ENCODE measurements around the gene UST. TPM values are rescaled to one million over a fixed set of nuclear protein-coding genes. Genes with fewer than 3 reads are reported as not detected.

UST gene
- total and polyA plus RNA-seq, 9 of the 15 experiments (the other 6 are each of a cell fraction or from before 2014, with no cell fraction given), result 0.04 to 0.10 TPM; not detected in 7

GRCh38 chr6:148944608-148945007 lies 197.8 kb downstream of the UST start (continued):
- TF ChIP-seq ATF3 (IDR thresholded peaks at IDR 0.05), result no peak
- no peak for TF ChIP-seq ATF3 (CRISPR knock-in tag; conservative IDR thresholded peaks at IDR 0.05)
- no peak for TF ChIP-seq ELK1 (CRISPR knock-in tag; IDR thresholded peaks at IDR 0.05)
- no peak for TF ChIP-seq TCF3 (CRISPR knock-in tag; IDR thresholded peaks at IDR 0.05)
- TF ChIP-seq RBM39 (optimal IDR thresholded peaks at IDR 0.05; ENCODE audit: low read depth, low read length), result no peak
- no peak for TF ChIP-seq ZSCAN29 (IDR thresholded peaks at IDR 0.05)

- FAIRE-seq, result no peak
- Histone ChIP-seq H3K27ac (ENCODE audit: extremely low read depth, low read depth, low read length) (no peak overlapping the region), H3K4me1 (replicated peaks in 1 of 2; ENCODE audit: control insufficient read depth in 2 of 2, insufficient read depth in 2 of 2, low read length in 2 of 2) (no peaks in the 10 kb centered on the region), H3K79me2 (ENCODE audit: control insufficient read depth, insufficient read depth, low read length) (no peaks in the 10 kb centered on the region), H3K4me3 (no peak overlapping the region), H3K4me2 (ENCODE audit: insufficient read depth, low read length) (no peak overlapping the region), H2AFZ (ENCODE audit: low read depth, low read length) (no peak overlapping the region), H3K9me3 (replicated peaks; ENCODE audit: control insufficient read depth, insufficient read depth, low read depth, low read length) (no peaks in the 10 kb centered on the region), H3K9me1 (ENCODE audit: control insufficient read depth, insufficient read depth, low read length) (no peaks in the 10 kb centered on the region), H3K9ac (ENCODE audit: insufficient read depth in 1 of 2, low read depth in 2 of 2, low read length in 2 of 2) (no peak overlapping the region), H3K36me3 (ENCODE audit: control insufficient read depth, insufficient read depth, low read length) (no peaks in the 10 kb centered on the region), H4K20me1 (replicated peaks; ENCODE audit: control insufficient read depth, insufficient read depth, low read length) (no peaks in the 10 kb centered on the region), H3K27me3 (ENCODE audit: control insufficient read depth in 2 of 2, insufficient read depth in 2 of 2, low read length in 2 of 2) (peaks cover 0 to 2% of the 10 kb centered on the region in 2 experiments; a peak in 2 of 5 replicates)
- ChIA-PET CTCF (ENCODE audit: low intra/inter-chr PET ratio) (no interaction called here), POLR2A (no interaction called here)
- WGBS (ENCODE audit: insufficient coverage, low coverage, missing lambda C conversion rate), result 0% methylated on average over 8 of the region's 8 CpGs
- BruUV-seq (replicated peaks), result no TSS peak
- no peak for DNase-seq (ENCODE audit: extremely low read depth in 1 of 4, low spot score in 3 of 4)
- in situ Hi-C loops (cut with MboI) (no loop called here), intact Hi-C loops (cut with micrococcal nuclease) (no loop called here)
- no peak for ATAC-seq
- TF ChIP-seq CTCF (IDR thresholded peaks at IDR 0.05 in 2 of 3, conservative IDR thresholded peaks at IDR 0.05 in 1 of 3; ENCODE audit: insufficient read depth in 2 of 3, low read depth in 1 of 3, low read length in 3 of 3), result no peak
- TF ChIP-seq AFF1 (IDR thresholded peaks at IDR 0.05; ENCODE audit: low read depth in 1 of 2, partially characterized antibody in 2 of 2), result no peak
- TF ChIP-seq HINFP (tag; conservative IDR thresholded peaks at IDR 0.05; ENCODE audit: low read depth), result no peak
Measured at GRCh38 chr6:148945301-148946021, 198.6 kb downstream of the UST start.
